ENCODE measurements around the gene COL1A1. TPM values are rescaled to one million over a fixed set of nuclear protein-coding genes. Genes with fewer than 3 reads are reported as not detected.

COL1A1 gene
- polyA plus RNA-seq, 1 donor (not counting 4 experiments of a cell fraction or from before 2014, with no cell fraction given), result 0.55 TPM

DNA sequence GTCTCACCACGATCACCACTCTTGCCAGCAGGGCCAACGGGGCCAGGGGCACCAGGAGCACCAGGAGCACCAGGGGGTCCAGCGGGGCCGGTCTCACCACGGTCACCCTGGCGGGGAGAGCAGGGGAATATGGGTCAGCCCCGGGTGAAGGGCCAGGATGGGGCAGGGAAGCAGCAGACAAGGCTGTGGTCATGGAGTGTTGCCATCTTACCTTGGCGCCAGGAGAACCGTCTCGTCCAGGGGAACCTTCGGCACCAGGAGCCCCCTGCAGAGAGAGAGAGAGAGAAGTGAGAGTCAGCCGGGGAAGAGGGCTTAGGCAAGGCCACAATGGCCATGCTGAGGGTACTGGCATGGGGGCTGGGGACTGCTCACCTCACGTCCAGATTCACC, 12.9 kb downstream of the COL1A1 start:
- Histone ChIP-seq H3K9ac (ENCODE audit: control insufficient read depth, extremely low read depth, insufficient read depth, low read length) (no peak overlapping the region), H4K20me1 (ENCODE audit: control insufficient read depth, extremely low read depth, insufficient read depth, low read length) (no peaks in the 10 kb centered on the region), H2AFZ (ENCODE audit: control insufficient read depth, low read length) (no peak overlapping the region), H3K9me1 (ENCODE audit: control insufficient read depth, extremely low read depth, insufficient read depth, low read length) (no peaks in the 10 kb centered on the region), H3K9me3 (ENCODE audit: control insufficient read depth, low read depth, low read length) (no peaks in the 10 kb centered on the region), H3K4me3 (ENCODE audit: control insufficient read depth in 2 of 3, extremely low read depth in 1 of 3, insufficient read depth in 2 of 3, low read depth in 1 of 3, low read length in 3 of 3) (no peak overlapping the region), H3K4me2 (ENCODE audit: control insufficient read depth, extremely low read depth, insufficient read depth, low read depth, low read length) (no peak overlapping the region), H3K79me2 (ENCODE audit: control insufficient read depth, insufficient read depth, low read length) (no peaks in the 10 kb centered on the region), H3K4me1 (ENCODE audit: control insufficient read depth, extremely low read depth, insufficient read depth, low read length) (peaks cover 15% of the 10 kb centered on the region), H3K27me3 (ENCODE audit: control insufficient read depth, extremely low read depth, insufficient read depth, low read length) (no peaks in the 10 kb centered on the region), H3K27ac (ENCODE audit: control insufficient read depth, insufficient read depth, low read length) (no peak overlapping the region), H3K36me3 (ENCODE audit: control insufficient read depth in 2 of 2, extremely low read depth in 1 of 2, insufficient read depth in 2 of 2, low read length in 2 of 2) (peaks cover 0 to 10% of the 10 kb centered on the region in 2 experiments)
- dilution Hi-C loops (cut with MboI; ENCODE audit: extremely low pct_ligation_motif_present, low sequenced_read_pairs), result no loop called here
- FAIRE-seq, result no peak
- DNase-seq (ENCODE audit: low read depth, low spot score), result no peak
- TF ChIP-seq EZH2 (IDR thresholded peaks at IDR 0.05; ENCODE audit: low read length), result no peak

DNA sequence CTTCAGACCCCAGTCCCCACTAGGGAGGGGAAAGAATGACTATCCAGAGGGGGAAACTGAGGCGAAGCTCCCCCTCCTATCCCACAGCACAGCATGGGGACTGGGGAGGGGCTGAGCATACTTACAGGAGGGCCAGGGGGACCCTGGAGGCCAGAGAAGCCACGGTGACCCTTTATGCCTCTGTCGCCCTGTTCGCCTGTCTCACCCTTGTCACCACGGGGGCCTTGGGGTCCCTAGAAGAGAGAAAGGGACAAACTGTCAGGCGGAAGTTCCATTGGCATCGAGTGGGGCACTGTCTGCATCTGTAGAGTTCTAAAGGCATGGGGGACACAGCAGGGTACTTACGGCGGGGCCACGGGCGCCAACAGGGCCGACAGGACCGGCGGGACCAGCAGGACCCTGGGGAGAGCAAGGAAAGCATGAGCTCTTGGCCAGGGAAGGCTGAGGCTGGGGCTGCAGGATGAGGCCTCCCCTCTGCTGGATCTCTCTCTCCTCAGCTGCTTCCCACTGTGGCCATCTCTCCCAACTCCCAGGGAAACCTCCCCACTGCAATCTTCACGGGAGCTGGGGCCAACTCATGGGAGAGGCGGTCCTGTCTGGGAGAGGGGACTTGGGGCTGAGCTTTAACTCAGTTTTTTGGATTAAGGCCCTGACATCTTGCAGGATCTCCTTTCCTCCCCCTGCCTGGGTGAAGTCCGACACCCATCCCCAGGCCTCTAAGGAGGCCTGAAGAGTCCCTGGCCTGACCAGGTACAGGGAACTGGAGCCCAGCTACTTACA, 13.5 kb downstream of the COL1A1 start:
- no peaks in the 10 kb centered on the region for H3K9me3 ChIP-seq (ENCODE audit: control insufficient read depth, low read depth, low read length)
- H3K9me1 ChIP-seq (ENCODE audit: control insufficient read depth, extremely low read depth, insufficient read depth, low read length), result no peaks in the 10 kb centered on the region
- H3K36me3 ChIP-seq (ENCODE audit: control insufficient read depth in 2 of 2, extremely low read depth in 1 of 2, insufficient read depth in 2 of 2, low read length in 2 of 2), result peaks cover 0 to 10% of the 10 kb centered on the region in 2 experiments
- H3K4me3 ChIP-seq (ENCODE audit: control insufficient read depth in 2 of 3, extremely low read depth in 1 of 3, insufficient read depth in 2 of 3, low read depth in 1 of 3, low read length in 3 of 3), result no peak overlapping the region
- dilution Hi-C loops (cut with MboI; ENCODE audit: extremely low pct_ligation_motif_present, low sequenced_read_pairs), result no loop called here
- no peak overlapping the region for H3K9ac ChIP-seq (ENCODE audit: control insufficient read depth, extremely low read depth, insufficient read depth, low read length)
- H3K4me2 ChIP-seq (ENCODE audit: control insufficient read depth, extremely low read depth, insufficient read depth, low read depth, low read length), result no peak overlapping the region
- H3K27ac ChIP-seq (ENCODE audit: control insufficient read depth, insufficient read depth, low read length), result no peak overlapping the region
- TF ChIP-seq EZH2 (IDR thresholded peaks at IDR 0.05; ENCODE audit: low read length) (no peak), CTCF (optimal IDR thresholded peaks at IDR 0.05 in 1 of 3, IDR thresholded peaks at IDR 0.05 in 1 of 3, conservative IDR thresholded peaks at IDR 0.05 in 1 of 3; ENCODE audit: extremely low read depth in 1 of 3, insufficient read depth in 2 of 3, low read length in 3 of 3) (no peak)
- FAIRE-seq, result no peak
- H2AFZ ChIP-seq (ENCODE audit: control insufficient read depth, low read length), result no peak overlapping the region
- no peak for DNase-seq (ENCODE audit: low read depth, low spot score)
- H3K27me3 ChIP-seq (ENCODE audit: control insufficient read depth, extremely low read depth, insufficient read depth, low read length), result no peaks in the 10 kb centered on the region
- no peaks in the 10 kb centered on the region for H4K20me1 ChIP-seq (ENCODE audit: control insufficient read depth, extremely low read depth, insufficient read depth, low read length)
- H3K79me2 ChIP-seq (ENCODE audit: control insufficient read depth, insufficient read depth, low read length), result no peaks in the 10 kb centered on the region
- H3K4me1 ChIP-seq (ENCODE audit: control insufficient read depth, extremely low read depth, insufficient read depth, low read length), result peaks cover 17% of the 10 kb centered on the region

GRCh38 chr17:50187394-50187725, 14.1 kb downstream of the COL1A1 start:
- H3K4me3 ChIP-seq (ENCODE audit: control insufficient read depth in 2 of 3, extremely low read depth in 1 of 3, insufficient read depth in 2 of 3, low read depth in 1 of 3, low read length in 3 of 3), result no peak overlapping the region
- H3K9me3 ChIP-seq (ENCODE audit: control insufficient read depth, low read depth, low read length), result no peaks in the 10 kb centered on the region
- TF ChIP-seq EZH2 (IDR thresholded peaks at IDR 0.05; ENCODE audit: low read length) (no peak), CTCF (optimal IDR thresholded peaks at IDR 0.05 in 1 of 3, IDR thresholded peaks at IDR 0.05 in 1 of 3, conservative IDR thresholded peaks at IDR 0.05 in 1 of 3; ENCODE audit: extremely low read depth in 1 of 3, insufficient read depth in 2 of 3, low read length in 3 of 3) (no peak)
- no peak overlapping the region for H3K9ac ChIP-seq (ENCODE audit: control insufficient read depth, extremely low read depth, insufficient read depth, low read length)
- DNase-seq (ENCODE audit: low read depth, low spot score), result no peak
- H3K27me3 ChIP-seq (ENCODE audit: control insufficient read depth, extremely low read depth, insufficient read depth, low read length), result no peaks in the 10 kb centered on the region
- H3K79me2 ChIP-seq (ENCODE audit: control insufficient read depth, insufficient read depth, low read length), result no peaks in the 10 kb centered on the region
- H4K20me1 ChIP-seq (ENCODE audit: control insufficient read depth, extremely low read depth, insufficient read depth, low read length), result no peaks in the 10 kb centered on the region
- dilution Hi-C loops (cut with MboI; ENCODE audit: extremely low pct_ligation_motif_present, low sequenced_read_pairs), result no loop called here
- FAIRE-seq, result no peak
- no peaks in the 10 kb centered on the region for H3K9me1 ChIP-seq (ENCODE audit: control insufficient read depth, extremely low read depth, insufficient read depth, low read length)
- H3K4me2 ChIP-seq (ENCODE audit: control insufficient read depth, extremely low read depth, insufficient read depth, low read depth, low read length), result no peak overlapping the region
- H2AFZ ChIP-seq (ENCODE audit: control insufficient read depth, low read length), result no peak overlapping the region
- peaks cover 0 to 10% of the 10 kb centered on the region in 2 experiments for H3K36me3 ChIP-seq (ENCODE audit: control insufficient read depth in 2 of 2, extremely low read depth in 1 of 2, insufficient read depth in 2 of 2, low read length in 2 of 2)
- no peak overlapping the region for H3K27ac ChIP-seq (ENCODE audit: control insufficient read depth, insufficient read depth, low read length)
- H3K4me1 ChIP-seq (ENCODE audit: control insufficient read depth, extremely low read depth, insufficient read depth, low read length), result peaks cover 17% of the 10 kb centered on the region

All from keratinocyte (primary cell).